Measurements from ENCODE around the gene OTOL1. TPM values are rescaled to one million over a fixed set of nuclear protein-coding genes. Genes with fewer than 3 reads are reported as not detected.

Gene OTOL1
- total and polyA plus RNA-seq, 2 experiments from 2014 or later, result not detected

DNA sequence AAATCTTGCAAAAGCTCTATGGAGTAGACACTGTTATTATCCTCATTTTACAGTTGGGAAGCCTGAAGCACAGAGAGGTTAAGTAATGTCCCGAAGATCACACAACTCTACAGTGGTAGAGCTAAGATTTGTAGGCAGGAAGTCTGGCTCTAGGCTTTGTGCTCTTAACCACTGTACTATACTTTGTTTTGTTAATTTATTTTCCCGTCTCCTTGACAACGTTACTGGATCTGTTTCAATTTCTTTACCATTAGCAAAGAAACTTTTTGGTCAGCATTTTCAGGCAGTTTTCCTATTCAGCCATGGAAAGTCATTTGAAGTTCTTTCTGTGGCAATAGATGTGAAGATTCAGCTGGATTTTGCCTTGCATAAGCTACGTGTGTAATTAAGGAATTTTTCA is 51.7 kb downstream of the OTOL1 start:
- no peaks in the 10 kb centered on the region for H3K36me3 ChIP-seq
- H3K27ac ChIP-seq, result no peak overlapping the region
- no peak for DNase-seq (ENCODE audit: low read depth in 1 of 2, low spot score in 1 of 2)
- no peaks in the 10 kb centered on the region for H3K27me3 ChIP-seq
- TF ChIP-seq, protein P1, sequence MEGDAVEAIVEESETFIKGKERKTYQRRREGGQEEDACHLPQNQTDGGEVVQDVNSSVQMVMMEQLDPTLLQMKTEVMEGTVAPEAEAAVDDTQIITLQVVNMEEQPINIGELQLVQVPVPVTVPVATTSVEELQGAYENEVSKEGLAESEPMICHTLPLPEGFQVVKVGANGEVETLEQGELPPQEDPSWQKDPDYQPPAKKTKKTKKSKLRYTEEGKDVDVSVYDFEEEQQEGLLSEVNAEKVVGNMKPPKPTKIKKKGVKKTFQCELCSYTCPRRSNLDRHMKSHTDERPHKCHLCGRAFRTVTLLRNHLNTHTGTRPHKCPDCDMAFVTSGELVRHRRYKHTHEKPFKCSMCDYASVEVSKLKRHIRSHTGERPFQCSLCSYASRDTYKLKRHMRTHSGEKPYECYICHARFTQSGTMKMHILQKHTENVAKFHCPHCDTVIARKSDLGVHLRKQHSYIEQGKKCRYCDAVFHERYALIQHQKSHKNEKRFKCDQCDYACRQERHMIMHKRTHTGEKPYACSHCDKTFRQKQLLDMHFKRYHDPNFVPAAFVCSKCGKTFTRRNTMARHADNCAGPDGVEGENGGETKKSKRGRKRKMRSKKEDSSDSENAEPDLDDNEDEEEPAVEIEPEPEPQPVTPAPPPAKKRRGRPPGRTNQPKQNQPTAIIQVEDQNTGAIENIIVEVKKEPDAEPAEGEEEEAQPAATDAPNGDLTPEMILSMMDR (IDR thresholded peaks at IDR 0.05; ENCODE audit: low read depth, low read length), result no peak
- H3K4me1 ChIP-seq (ENCODE audit: low read depth), result no peaks in the 10 kb centered on the region
- no peaks in the 10 kb centered on the region for H3K9me3 ChIP-seq (ENCODE audit: low read depth)
- no peak overlapping the region for H3K4me3 ChIP-seq

DNA sequence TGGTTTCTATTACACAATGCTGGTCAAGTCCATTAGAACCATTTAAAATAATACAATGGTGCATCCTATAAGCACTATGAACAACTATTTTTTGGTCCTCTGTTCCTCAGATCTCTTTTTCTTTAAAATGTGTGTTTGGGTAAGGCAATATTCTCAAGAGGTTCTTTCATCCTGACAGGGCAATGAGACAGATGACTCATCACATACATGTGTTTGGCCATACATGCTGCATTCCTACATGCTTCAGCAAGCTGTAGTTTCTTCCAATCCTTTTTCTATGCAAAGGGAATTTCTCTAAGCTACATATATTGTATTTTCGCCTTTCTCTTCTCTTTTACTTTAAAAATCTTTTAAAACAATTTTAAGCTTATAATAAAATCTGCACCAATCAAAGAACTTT is 52.7 kb downstream of the OTOL1 start:
- Histone ChIP-seq H3K36me3 (no peaks in the 10 kb centered on the region), H3K4me1 (ENCODE audit: low read depth) (no peaks in the 10 kb centered on the region), H3K4me3 (no peak overlapping the region), H3K9me3 (ENCODE audit: low read depth) (no peaks in the 10 kb centered on the region), H3K27me3 (no peaks in the 10 kb centered on the region), H3K27ac (no peak overlapping the region)
- TF ChIP-seq, protein P1 (IDR thresholded peaks at IDR 0.05; ENCODE audit: low read depth, low read length), result no peak
- no peak for DNase-seq (ENCODE audit: low read depth in 1 of 2, low spot score in 1 of 2)

DNA sequence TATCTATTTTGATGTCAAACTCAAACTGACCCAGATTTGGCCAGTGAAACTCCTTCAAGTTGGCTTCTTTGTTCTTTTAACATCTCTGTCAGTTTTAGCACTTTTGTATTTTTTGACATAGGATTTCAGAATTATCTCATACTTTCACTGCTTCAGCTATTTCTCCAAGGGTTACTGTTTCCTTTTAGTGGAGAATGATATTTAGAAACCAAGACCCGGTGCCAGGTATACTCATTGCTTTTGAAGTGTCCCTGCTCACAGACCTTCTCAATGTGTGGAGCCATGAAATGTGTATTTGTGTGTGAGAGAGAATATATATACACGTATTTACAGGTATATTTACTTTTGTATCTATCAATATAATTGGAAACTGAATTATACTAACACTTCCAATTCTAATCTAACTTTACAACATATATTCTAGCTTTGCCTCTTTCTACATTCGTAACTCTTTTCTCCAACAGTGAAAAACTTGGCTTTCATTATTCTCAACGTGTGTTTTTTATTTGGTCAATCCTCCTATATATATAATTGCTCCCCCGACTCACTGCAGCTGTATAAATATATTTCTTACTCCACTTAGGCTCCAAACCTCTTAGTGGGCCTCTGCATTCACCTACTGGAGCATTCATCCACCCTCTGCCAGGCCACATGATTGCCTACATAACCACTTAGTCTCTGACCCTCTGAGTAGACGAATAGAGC is 54.0 kb downstream of the OTOL1 start:
- Histone ChIP-seq H3K36me3 (no peaks in the 10 kb centered on the region), H3K9me3 (ENCODE audit: low read depth) (no peaks in the 10 kb centered on the region), H3K27ac (no peak overlapping the region), H3K4me1 (ENCODE audit: low read depth) (peaks cover 13% of the 10 kb centered on the region), H3K27me3 (no peaks in the 10 kb centered on the region), H3K4me3 (no peak overlapping the region)
- TF ChIP-seq, protein P1 (IDR thresholded peaks at IDR 0.05; ENCODE audit: low read depth, low read length), result no peak
- no peak for DNase-seq (ENCODE audit: low read depth in 1 of 2, low spot score in 1 of 2)

DNA sequence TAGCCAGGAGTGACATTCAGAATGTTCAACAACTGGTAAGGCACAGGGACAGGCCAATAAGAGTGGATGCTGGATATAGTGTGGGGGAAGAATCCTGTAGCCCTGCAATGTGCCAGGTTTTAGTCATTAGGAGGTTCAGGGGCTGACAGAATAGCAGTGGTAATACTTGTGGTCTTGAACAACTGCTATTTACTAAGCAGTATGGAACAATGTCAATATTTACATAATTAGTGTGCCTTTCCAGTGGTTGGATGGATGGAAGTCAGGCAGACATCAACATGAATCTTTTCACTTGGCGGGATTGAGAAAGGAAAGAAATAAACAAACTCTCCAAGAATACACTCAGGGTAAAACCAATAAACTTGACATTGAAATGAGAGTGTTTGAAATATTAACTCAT is 55.1 kb downstream of the OTOL1 start:
- H3K4me3 ChIP-seq, result no peak overlapping the region
- H3K4me1 ChIP-seq (ENCODE audit: low read depth), result peaks cover 23% of the 10 kb centered on the region

DNA sequence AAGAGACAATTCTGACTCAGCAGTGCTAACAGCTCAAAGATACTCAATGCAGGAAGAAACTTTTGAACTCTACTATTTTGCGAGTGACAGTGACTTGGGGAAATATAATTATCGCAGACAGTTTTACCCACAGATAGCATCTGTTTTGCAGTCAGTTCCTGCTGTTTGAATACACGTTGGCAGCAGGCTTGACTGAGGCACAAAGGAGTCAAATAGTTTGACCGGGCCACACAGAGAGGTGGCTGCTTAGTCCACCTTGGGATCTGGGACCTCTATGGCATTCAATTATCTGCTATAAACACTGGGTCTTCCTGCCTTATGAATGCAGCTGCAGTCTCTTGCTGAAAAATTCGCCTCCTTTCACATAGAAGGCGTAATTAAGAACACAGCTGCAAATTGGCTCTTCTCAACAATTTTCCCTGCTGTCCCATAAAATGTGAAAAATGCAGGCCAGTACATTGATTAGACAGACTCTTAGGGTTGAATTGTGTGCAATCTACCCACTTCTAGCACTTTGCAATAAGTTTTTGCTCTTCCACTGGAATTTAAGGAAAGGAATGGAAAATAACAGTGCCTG is 56.5 kb downstream of the OTOL1 start:
- TF ChIP-seq, protein P1 (IDR thresholded peaks at IDR 0.05; ENCODE audit: low read depth, low read length), result no peak
- H3K4me3 ChIP-seq, result no peak overlapping the region

More for the DNA sequence above, 55.1 kb downstream of the OTOL1 start:
- Histone ChIP-seq H3K36me3 (no peaks in the 10 kb centered on the region), H3K9me3 (ENCODE audit: low read depth) (no peaks in the 10 kb centered on the region), H3K27me3 (no peaks in the 10 kb centered on the region), H3K27ac (no peak overlapping the region)
- no peak for DNase-seq (ENCODE audit: low read depth in 1 of 2, low spot score in 1 of 2)
- TF ChIP-seq, protein P1 (IDR thresholded peaks at IDR 0.05; ENCODE audit: low read depth, low read length), result no peak

More for the DNA sequence above, 56.5 kb downstream of the OTOL1 start:
- H3K9me3 ChIP-seq (ENCODE audit: low read depth), result no peaks in the 10 kb centered on the region
- peaks cover 30% of the 10 kb centered on the region for H3K4me1 ChIP-seq (ENCODE audit: low read depth)
- no peaks in the 10 kb centered on the region for H3K36me3 ChIP-seq
- H3K27me3 ChIP-seq, result no peaks in the 10 kb centered on the region
- no peak overlapping the region for H3K27ac ChIP-seq
- no peak for DNase-seq (ENCODE audit: low read depth in 1 of 2, low spot score in 1 of 2)

Other genes with a start within 250 kb of the OTOL1 start
- gene SPTSSB, start 125.3 kb upstream of the OTOL1 start, total RNA-seq, result 0.32 TPM in 1 of 2 replicates, not detected in the other
- 0.42 TPM in 1 of 2 replicates, not detected in the other for gene SPTSSB, start 125.3 kb upstream of the OTOL1 start, polyA plus RNA-seq

Measured in cardiac muscle cell (in vitro differentiated cells and primary cell).